HCT116 (cell line): ENCODE measurements around the gene TMEM151A. TPM values are rescaled to one million over a fixed set of nuclear protein-coding genes. Genes with fewer than 3 reads are reported as not detected.

Source experiments
- ATAC-seq: fragments of 200-7000 bp; cut with Tn5 transposase; 2 replicates; pipeline ENCODE4 v1.9.1; 2020; ENCODE audit warnings: mild to moderate bottlenecking, moderate library complexity
- BruUV-seq: library from RNA; stranded (reverse); fragments of 400-500 nt; replicated peaks from 2 replicates; lab custom pipeline; 2021; lab: Mats Ljungman, UMichigan
- CTCF ChIA-PET: fragments of 300-600 bp; sonication (Branson Sonifier 250); formaldehyde crosslinking; loops from one replicate; lab custom pipeline; 2021; ENCODE audit warnings: antibody characterized with exemption; lab: Charles Lee
- POLR2A ChIA-PET: fragments of 300-600, 350-600 bp; sonication (Branson Sonifier 250); formaldehyde crosslinking; loops from one replicate; lab custom pipeline; 2021; ENCODE audit warnings: antibody characterized with exemption; lab: Charles Lee
- RAD21 ChIA-PET, 2 experiments: fragments of 300-600 bp; sonication (Branson Sonifier 250); formaldehyde crosslinking; loops; one replicate each; lab custom pipeline; 2023; ENCODE audit warnings: low total read pairs in 2 of 2; ENCODE audit not compliant: uncharacterized antibody in 2 of 2, unreplicated experiment in 2 of 2, low non-redundant PET in 1 of 2; lab: Charles Lee
- DNase-seq: peaks from one replicate; pipeline ENCODE4 v3.0.0-alpha.2; 2010; ENCODE audit warnings: low read depth, low spot score
- H2AFZ ChIP-seq: fragments of 200-600 bp; shearing (Covaris generic), sonication (generic); 2 replicates; pipeline ENCODE4 v1.6.1; 2017; ENCODE audit warnings: low read depth, mixed run types, mixed read lengths, antibody characterized with exemption, low read length; ENCODE audit not compliant: poor library complexity, severe bottlenecking
- H3K27ac ChIP-seq: 2 replicates; pipeline ENCODE4 v1.5.1; 2012; ENCODE audit warnings: low read depth, low read length
- H3K27me3 ChIP-seq: fragments of 200-600 bp; sonication (generic); 2 replicates; pipeline ENCODE4 v1.6.1; 2016; ENCODE audit warnings: mixed run types, low read length, mixed read lengths; ENCODE audit not compliant: insufficient read depth
- H3K36me3 ChIP-seq, 2 experiments: fragments of 200-500 bp in 1 of 2; fragments of 200-600 bp in 1 of 2; sonication (Bioruptor generic) in 1 of 2; sonication (generic) in 1 of 2; 2 replicates each; pipeline versions ENCODE4 v1.5.1 to v1.6.1; 2014 to 2016; ENCODE audit warnings: low read length in 2 of 2, inconsistent platforms in 1 of 2, mixed read lengths in 1 of 2, mixed run types in 1 of 2; ENCODE audit not compliant: insufficient read depth in 2 of 2, control insufficient read depth in 1 of 2
- H3K4me1 ChIP-seq, 2 experiments: fragments of 200-600 bp in 1 of 2; sonication (generic) in 1 of 2; 2 replicates each; pipeline versions ENCODE4 v1.5.1 to v1.6.1; 2012 to 2017; ENCODE audit warnings: low read length in 2 of 2, inconsistent platforms in 1 of 2, mild to moderate bottlenecking in 1 of 2, mixed read lengths in 1 of 2, mixed run types in 1 of 2, moderate library complexity in 1 of 2; ENCODE audit not compliant: insufficient read depth in 2 of 2, control insufficient read depth in 1 of 2
- H3K4me2 ChIP-seq: fragments of 200-600 bp; sonication (generic); 2 replicates; pipeline ENCODE4 v1.6.1; 2017; ENCODE audit warnings: mixed run types, low read length, mixed read lengths
- H3K4me3 ChIP-seq, 2 experiments: fragments of 200-600 bp in 1 of 2; sonication (generic) in 1 of 2; replicated peaks in 1 of 2; 2 replicates each; pipeline ENCODE4 v1.5.1; 2011 to 2016; ENCODE audit warnings: low read length in 2 of 2, control low read depth in 1 of 2, low read depth in 1 of 2, mild to moderate bottlenecking in 1 of 2, mixed read lengths in 1 of 2, mixed run types in 1 of 2
- H3K79me2 ChIP-seq: fragments of 200-600 bp; sonication (generic); 2 replicates; pipeline ENCODE4 v1.6.1; 2017; ENCODE audit warnings: mild to moderate bottlenecking, mixed run types, low read length, moderate library complexity, mixed read lengths; ENCODE audit not compliant: insufficient read depth
- H3K9ac ChIP-seq: fragments of 200-600 bp; sonication (generic); 2 replicates; pipeline ENCODE4 v1.6.1; 2016; ENCODE audit warnings: low read length, mixed read lengths
- H3K9me2 ChIP-seq: fragments of 200-600 bp; sonication (generic), shearing (Covaris generic); 2 replicates; pipeline ENCODE4 v1.6.1; 2017; ENCODE audit warnings: mixed run types, mild to moderate bottlenecking, moderate library complexity; ENCODE audit not compliant: insufficient read depth
- H3K9me3 ChIP-seq, 2 experiments: fragments of 200-500 bp in 1 of 2; fragments of 200-600 bp in 1 of 2; sonication (Bioruptor generic) in 1 of 2; sonication (generic) in 1 of 2; 2 replicates each; pipeline ENCODE4 v1.6.1; 2014 to 2017; ENCODE audit warnings: low read length in 2 of 2, mixed read lengths in 2 of 2, inconsistent platforms in 1 of 2, low read depth in 1 of 2, mild to moderate bottlenecking in 1 of 2, mixed run types in 1 of 2, moderate library complexity in 1 of 2; ENCODE audit not compliant: control insufficient read depth in 1 of 2, insufficient read depth in 1 of 2
- H4K20me1 ChIP-seq: fragments of 200-600 bp; sonication (generic), shearing (Covaris generic); 2 replicates; pipeline ENCODE4 v1.6.1; 2017; ENCODE audit warnings: mixed run types, mild to moderate bottlenecking, moderate library complexity; ENCODE audit not compliant: insufficient read depth
- CEBPB ChIP-seq: IDR thresholded peaks from 2 replicates; pipeline ENCODE4 v1.6.1; 2012; ENCODE audit warnings: low read depth
- EGR1 ChIP-seq: IDR thresholded peaks from 2 replicates; pipeline ENCODE4 v1.6.1; 2012; ENCODE audit warnings: low read depth
- ELF1 ChIP-seq: IDR thresholded peaks from 2 replicates; pipeline ENCODE4 v1.6.1; 2012; ENCODE audit warnings: low read depth, borderline replicate concordance
- EZH2 ChIP-seq: fragments of 200-600 bp; sonication (generic); IDR thresholded peaks from 2 replicates; pipeline ENCODE4 v1.6.1; 2017; ENCODE audit warnings: antibody characterized with exemption, mixed run types
- EZH2phosphoT487 ChIP-seq: fragments of 200-600 bp; IDR thresholded peaks from 2 replicates; pipeline ENCODE4 v1.6.1; 2018; ENCODE audit warnings: antibody characterized with exemption, borderline replicate concordance
- JUND ChIP-seq: IDR thresholded peaks from 2 replicates; pipeline ENCODE4 v1.6.1; 2012
- POLR2A ChIP-seq: IDR thresholded peaks from 2 replicates; pipeline ENCODE4 v1.7.0; 2011; ENCODE audit warnings: borderline replicate concordance; ENCODE audit not compliant: insufficient read depth, insufficient read length; ENCODE audit errors: extremely low read depth
- POLR2AphosphoS5 ChIP-seq: IDR thresholded peaks from 2 replicates; pipeline ENCODE4 v1.6.1; 2011; ENCODE audit warnings: mild to moderate bottlenecking, low read depth, low read length, moderate library complexity
- RAD21 ChIP-seq: IDR thresholded peaks from 2 replicates; pipeline ENCODE4 v1.6.1; 2012; ENCODE audit warnings: low read depth, mild to moderate bottlenecking
- SRF ChIP-seq: IDR thresholded peaks from 2 replicates; pipeline ENCODE4 v1.6.1; 2012; ENCODE audit warnings: low read depth
- TCF7L2 ChIP-seq: IDR thresholded peaks from 2 replicates; pipeline ENCODE4 v1.7.0; 2011; ENCODE audit warnings: borderline replicate concordance, inconsistent platforms; ENCODE audit not compliant: insufficient read depth, insufficient read length; ENCODE audit errors: extremely low read depth
- YY1 ChIP-seq: IDR thresholded peaks from 2 replicates; pipeline ENCODE4 v1.6.1; 2011; ENCODE audit warnings: low read length, low read depth, moderate library complexity, mild to moderate bottlenecking; ENCODE audit not compliant: insufficient replicate concordance; ENCODE audit errors: extremely low read depth
- ZFX ChIP-seq: fragments of 450-650 bp; IDR thresholded peaks from 2 replicates; pipeline ENCODE4 v1.6.1; 2017
- ZNF274 ChIP-seq: fragments of 200-500 bp; sonication (Bioruptor generic); IDR thresholded peaks from 2 replicates; pipeline ENCODE4 v1.6.1; 2014; ENCODE audit warnings: mild to moderate bottlenecking, low read depth, low read length, inconsistent platforms
- intact Hi-C: fragments of 100-400 bp; cut with micrococcal nuclease; formaldehyde crosslinking; loops from 2 replicates; pipeline ENCODE4 v1.10.0; 2022
- total RNA-seq: library from RNA; stranded (reverse); gene quantifications from one replicate; pipeline ENCODE4 v1.2.1, GENCODE V29; 2021; ENCODE audit not compliant: unreplicated experiment
- TF ChIP-seq, protein P1 (sequence below): IDR thresholded peaks from 2 replicates; pipeline ENCODE4 v1.6.1; 2011; ENCODE audit warnings: mild to moderate bottlenecking, low read length, moderate library complexity; ENCODE audit not compliant: insufficient replicate concordance; ENCODE audit errors: extremely low read depth
- TF ChIP-seq, protein P2 (sequence below): IDR thresholded peaks from 2 replicates; pipeline ENCODE4 v1.6.1; 2012; ENCODE audit warnings: low read depth
- TF ChIP-seq, protein P3 (sequence below), 3 experiments: fragments of 200-600 bp in 1 of 3; sonication (generic) in 1 of 3; IDR thresholded peaks in 2 of 3; conservative IDR thresholded peaks in 1 of 3; 2 replicates each; pipeline ENCODE4 v1.5.1; 2012 to 2017; ENCODE audit warnings: low read depth in 2 of 3, low read length in 2 of 3, antibody characterized with exemption in 1 of 3, borderline replicate concordance in 1 of 3, control low read depth in 1 of 3, mild to moderate bottlenecking in 1 of 3, mixed read lengths in 1 of 3, mixed run types in 1 of 3, moderate library complexity in 1 of 3; ENCODE audit not compliant: insufficient read depth in 1 of 3
- TF ChIP-seq, protein P4 (sequence below): IDR thresholded peaks from 2 replicates; pipeline ENCODE4 v1.6.1; 2012

Gene TMEM151A
- total RNA-seq, 1 experiment from 2014 or later, result 5.9 TPM

DNA sequence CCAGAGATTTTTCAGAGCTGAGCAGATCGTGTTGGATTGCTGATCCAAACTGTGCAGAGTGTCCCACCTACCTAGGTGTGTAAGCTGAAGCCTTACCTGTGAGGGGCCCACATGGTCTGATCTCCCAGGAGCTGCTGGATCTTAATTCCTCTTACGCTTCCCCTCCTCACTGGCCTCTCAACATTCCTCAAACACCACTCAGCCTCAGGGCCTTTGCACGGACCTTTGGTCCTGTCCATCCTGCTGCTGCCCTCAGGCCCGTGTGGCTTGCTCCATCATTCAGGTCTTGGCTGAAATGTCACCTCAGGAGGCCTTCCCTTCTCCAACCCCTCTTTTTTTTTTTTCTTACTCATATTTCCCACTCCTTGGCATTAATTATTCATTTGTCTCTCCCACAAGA lies 44.4 kb upstream of the TMEM151A start:
- H3K4me3 ChIP-seq, result no peak overlapping the region
- H4K20me1 ChIP-seq, result no peaks in the 10 kb centered on the region
- H3K36me3 ChIP-seq, result no peaks in the 10 kb centered on the region
- no peaks in the 10 kb centered on the region for H3K4me1 ChIP-seq
- H3K27me3 ChIP-seq, result no peaks in the 10 kb centered on the region
- RAD21 ChIA-PET, result no interaction called here
- ATAC-seq (no peak), DNase-seq (no peak)
- H3K9me2 ChIP-seq, result no peaks in the 10 kb centered on the region
- H3K27ac ChIP-seq, result no peak overlapping the region
- no peak for TF ChIP-seq YY1
- TF ChIP-seq, protein P1, sequence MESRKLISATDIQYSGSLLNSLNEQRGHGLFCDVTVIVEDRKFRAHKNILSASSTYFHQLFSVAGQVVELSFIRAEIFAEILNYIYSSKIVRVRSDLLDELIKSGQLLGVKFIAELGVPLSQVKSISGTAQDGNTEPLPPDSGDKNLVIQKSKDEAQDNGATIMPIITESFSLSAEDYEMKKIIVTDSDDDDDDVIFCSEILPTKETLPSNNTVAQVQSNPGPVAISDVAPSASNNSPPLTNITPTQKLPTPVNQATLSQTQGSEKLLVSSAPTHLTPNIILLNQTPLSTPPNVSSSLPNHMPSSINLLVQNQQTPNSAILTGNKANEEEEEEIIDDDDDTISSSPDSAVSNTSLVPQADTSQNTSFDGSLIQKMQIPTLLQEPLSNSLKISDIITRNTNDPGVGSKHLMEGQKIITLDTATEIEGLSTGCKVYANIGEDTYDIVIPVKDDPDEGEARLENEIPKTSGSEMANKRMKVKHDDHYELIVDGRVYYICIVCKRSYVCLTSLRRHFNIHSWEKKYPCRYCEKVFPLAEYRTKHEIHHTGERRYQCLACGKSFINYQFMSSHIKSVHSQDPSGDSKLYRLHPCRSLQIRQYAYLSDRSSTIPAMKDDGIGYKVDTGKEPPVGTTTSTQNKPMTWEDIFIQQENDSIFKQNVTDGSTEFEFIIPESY, result no peak
- no peak for TF ChIP-seq EZH2phosphoT487
- TF ChIP-seq EGR1, result no peak
- TF ChIP-seq ZFX, result no peak
- TF ChIP-seq, protein P2, sequence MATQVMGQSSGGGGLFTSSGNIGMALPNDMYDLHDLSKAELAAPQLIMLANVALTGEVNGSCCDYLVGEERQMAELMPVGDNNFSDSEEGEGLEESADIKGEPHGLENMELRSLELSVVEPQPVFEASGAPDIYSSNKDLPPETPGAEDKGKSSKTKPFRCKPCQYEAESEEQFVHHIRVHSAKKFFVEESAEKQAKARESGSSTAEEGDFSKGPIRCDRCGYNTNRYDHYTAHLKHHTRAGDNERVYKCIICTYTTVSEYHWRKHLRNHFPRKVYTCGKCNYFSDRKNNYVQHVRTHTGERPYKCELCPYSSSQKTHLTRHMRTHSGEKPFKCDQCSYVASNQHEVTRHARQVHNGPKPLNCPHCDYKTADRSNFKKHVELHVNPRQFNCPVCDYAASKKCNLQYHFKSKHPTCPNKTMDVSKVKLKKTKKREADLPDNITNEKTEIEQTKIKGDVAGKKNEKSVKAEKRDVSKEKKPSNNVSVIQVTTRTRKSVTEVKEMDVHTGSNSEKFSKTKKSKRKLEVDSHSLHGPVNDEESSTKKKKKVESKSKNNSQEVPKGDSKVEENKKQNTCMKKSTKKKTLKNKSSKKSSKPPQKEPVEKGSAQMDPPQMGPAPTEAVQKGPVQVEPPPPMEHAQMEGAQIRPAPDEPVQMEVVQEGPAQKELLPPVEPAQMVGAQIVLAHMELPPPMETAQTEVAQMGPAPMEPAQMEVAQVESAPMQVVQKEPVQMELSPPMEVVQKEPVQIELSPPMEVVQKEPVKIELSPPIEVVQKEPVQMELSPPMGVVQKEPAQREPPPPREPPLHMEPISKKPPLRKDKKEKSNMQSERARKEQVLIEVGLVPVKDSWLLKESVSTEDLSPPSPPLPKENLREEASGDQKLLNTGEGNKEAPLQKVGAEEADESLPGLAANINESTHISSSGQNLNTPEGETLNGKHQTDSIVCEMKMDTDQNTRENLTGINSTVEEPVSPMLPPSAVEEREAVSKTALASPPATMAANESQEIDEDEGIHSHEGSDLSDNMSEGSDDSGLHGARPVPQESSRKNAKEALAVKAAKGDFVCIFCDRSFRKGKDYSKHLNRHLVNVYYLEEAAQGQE, result no peak
- no peak for TF ChIP-seq SRF
- TF ChIP-seq POLR2A, result no peak
- no peak for TF ChIP-seq CEBPB
- no peak for TF ChIP-seq ELF1
- no peak for TF ChIP-seq TCF7L2
- TF ChIP-seq JUND, result no peak
- TF ChIP-seq RAD21, result no peak
- TF ChIP-seq EZH2, result no peak
- no peak for TF ChIP-seq POLR2AphosphoS5
- TF ChIP-seq, protein P3, sequence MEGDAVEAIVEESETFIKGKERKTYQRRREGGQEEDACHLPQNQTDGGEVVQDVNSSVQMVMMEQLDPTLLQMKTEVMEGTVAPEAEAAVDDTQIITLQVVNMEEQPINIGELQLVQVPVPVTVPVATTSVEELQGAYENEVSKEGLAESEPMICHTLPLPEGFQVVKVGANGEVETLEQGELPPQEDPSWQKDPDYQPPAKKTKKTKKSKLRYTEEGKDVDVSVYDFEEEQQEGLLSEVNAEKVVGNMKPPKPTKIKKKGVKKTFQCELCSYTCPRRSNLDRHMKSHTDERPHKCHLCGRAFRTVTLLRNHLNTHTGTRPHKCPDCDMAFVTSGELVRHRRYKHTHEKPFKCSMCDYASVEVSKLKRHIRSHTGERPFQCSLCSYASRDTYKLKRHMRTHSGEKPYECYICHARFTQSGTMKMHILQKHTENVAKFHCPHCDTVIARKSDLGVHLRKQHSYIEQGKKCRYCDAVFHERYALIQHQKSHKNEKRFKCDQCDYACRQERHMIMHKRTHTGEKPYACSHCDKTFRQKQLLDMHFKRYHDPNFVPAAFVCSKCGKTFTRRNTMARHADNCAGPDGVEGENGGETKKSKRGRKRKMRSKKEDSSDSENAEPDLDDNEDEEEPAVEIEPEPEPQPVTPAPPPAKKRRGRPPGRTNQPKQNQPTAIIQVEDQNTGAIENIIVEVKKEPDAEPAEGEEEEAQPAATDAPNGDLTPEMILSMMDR (IDR thresholded peaks at IDR 0.05 in 2 of 3, conservative IDR thresholded peaks at IDR 0.05 in 1 of 3; ENCODE audit: borderline replicate concordance in 1 of 3, insufficient read depth in 1 of 3, low read depth in 2 of 3, low read length in 2 of 3), result no peak
- TF ChIP-seq, protein P4, sequence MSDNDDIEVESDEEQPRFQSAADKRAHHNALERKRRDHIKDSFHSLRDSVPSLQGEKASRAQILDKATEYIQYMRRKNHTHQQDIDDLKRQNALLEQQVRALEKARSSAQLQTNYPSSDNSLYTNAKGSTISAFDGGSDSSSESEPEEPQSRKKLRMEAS, result no peak
- no peak for TF ChIP-seq ZNF274
- no peak overlapping the region for H3K4me2 ChIP-seq
- H2AFZ ChIP-seq, result no peak overlapping the region
- CTCF ChIA-PET, result interaction anchor here (1.5 to 1.6 kb wide), 2 partner anchors 17 to 25 kb away, joined by 3 to 4 read pairs; no protein-coding TSS in a partner anchor
- H3K79me2 ChIP-seq, result no peaks in the 10 kb centered on the region
- H3K9me3 ChIP-seq, result no peaks in the 10 kb centered on the region
- POLR2A ChIA-PET, result no interaction called here
- no peak overlapping the region for H3K9ac ChIP-seq
- no TSS peak for BruUV-seq
- intact Hi-C loops, result no loop called here
